ENCODE measurements around the gene CDKAL1. TPM values are rescaled to one million over a fixed set of nuclear protein-coding genes. Genes with fewer than 3 reads are reported as not detected.

Gene CDKAL1
- total RNA-seq, 2 donors from 2014 or later, result 23.5 to 26.4 TPM

DNA sequence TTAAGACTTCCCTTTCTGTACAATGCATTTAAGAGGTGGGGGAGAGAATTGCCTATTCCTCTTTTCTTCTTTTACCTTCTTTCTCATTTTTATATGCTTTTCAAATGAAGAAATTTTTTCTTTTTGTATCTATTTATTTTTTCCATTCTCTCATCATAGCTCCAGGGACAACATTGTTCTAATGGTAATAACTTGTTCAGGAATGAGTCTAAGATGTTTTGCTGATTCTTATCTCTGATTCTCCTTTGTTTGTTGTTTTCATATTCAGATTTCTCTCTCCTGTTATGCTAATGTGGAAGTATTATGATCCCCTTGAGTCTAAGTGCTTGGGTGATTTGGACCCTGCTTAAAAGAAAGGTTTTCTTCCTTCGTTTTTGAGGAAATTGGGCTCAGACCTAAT is 451.6 kb downstream of the CDKAL1 start:
- no peak overlapping the region for H3K4me3 ChIP-seq (ENCODE audit: low read length)
- Mint-ChIP-seq H3K36me3 (ENCODE audit: low read depth) (peaks cover 13% of the 10 kb centered on the region), H3K9me3 (peaks cover 17% of the 10 kb centered on the region), H3K27ac (no peak overlapping the region), H3K4me1 (no peaks in the 10 kb centered on the region), H3K27me3 (ENCODE audit: insufficient read depth) (no peaks in the 10 kb centered on the region), H3K4me3 (no peak overlapping the region)
- no peaks in the 10 kb centered on the region for H3K4me1 ChIP-seq (ENCODE audit: control insufficient read depth, insufficient read depth, low read length)
- 86% methylated on average over 1 of the region's 1 CpG; no CpG with 5 or more reads in 1 of the 2 experiments for WGBS, 2 experiments (ENCODE audit: insufficient coverage in 1 of 2, insufficient read length in 1 of 2)
- H3K36me3 ChIP-seq (ENCODE audit: control insufficient read depth, insufficient read depth, low read length), result no peaks in the 10 kb centered on the region
- no peaks in the 10 kb centered on the region for H3K27me3 ChIP-seq (ENCODE audit: control insufficient read depth, insufficient read depth, low read length, poor library complexity, severe bottlenecking)
- TF ChIP-seq, protein P1, sequence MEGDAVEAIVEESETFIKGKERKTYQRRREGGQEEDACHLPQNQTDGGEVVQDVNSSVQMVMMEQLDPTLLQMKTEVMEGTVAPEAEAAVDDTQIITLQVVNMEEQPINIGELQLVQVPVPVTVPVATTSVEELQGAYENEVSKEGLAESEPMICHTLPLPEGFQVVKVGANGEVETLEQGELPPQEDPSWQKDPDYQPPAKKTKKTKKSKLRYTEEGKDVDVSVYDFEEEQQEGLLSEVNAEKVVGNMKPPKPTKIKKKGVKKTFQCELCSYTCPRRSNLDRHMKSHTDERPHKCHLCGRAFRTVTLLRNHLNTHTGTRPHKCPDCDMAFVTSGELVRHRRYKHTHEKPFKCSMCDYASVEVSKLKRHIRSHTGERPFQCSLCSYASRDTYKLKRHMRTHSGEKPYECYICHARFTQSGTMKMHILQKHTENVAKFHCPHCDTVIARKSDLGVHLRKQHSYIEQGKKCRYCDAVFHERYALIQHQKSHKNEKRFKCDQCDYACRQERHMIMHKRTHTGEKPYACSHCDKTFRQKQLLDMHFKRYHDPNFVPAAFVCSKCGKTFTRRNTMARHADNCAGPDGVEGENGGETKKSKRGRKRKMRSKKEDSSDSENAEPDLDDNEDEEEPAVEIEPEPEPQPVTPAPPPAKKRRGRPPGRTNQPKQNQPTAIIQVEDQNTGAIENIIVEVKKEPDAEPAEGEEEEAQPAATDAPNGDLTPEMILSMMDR (conservative IDR thresholded peaks at IDR 0.05), result no peak
- no peak overlapping the region for H3K27ac ChIP-seq (ENCODE audit: low read depth, low read length)
- peaks cover 18% of the 10 kb centered on the region for H3K9me3 ChIP-seq (ENCODE audit: control insufficient read depth, low read length)
- H3K9ac ChIP-seq (ENCODE audit: extremely low read depth, low read length, poor library complexity, severe bottlenecking), result no peak overlapping the region
- DNase-seq, result no peak

DNA sequence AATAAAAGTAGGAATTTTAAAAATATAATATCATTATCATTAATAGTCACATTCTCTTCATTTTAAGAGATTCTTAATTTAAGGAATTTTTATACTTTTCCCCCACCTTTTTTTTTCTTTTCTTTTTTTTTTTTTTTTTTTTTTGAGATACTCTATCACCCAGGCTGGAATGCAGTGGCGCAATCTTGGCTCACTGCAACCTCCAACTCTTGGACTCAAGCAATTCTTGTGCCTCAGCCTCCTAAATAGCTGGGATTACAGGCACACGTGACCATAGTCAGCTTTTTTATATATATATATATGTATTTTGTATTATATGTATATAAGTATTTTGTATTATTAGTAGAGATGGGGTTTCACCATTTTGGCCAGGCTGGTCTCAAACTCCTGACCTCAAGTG is 457.7 kb downstream of the CDKAL1 start:
- H3K36me3 ChIP-seq (ENCODE audit: control insufficient read depth, insufficient read depth, low read length), result no peaks in the 10 kb centered on the region
- no peak overlapping the region for H3K27ac Mint-ChIP-seq
- H3K4me1 ChIP-seq (ENCODE audit: control insufficient read depth, insufficient read depth, low read length), result no peaks in the 10 kb centered on the region
- H3K9ac ChIP-seq (ENCODE audit: extremely low read depth, low read length, poor library complexity, severe bottlenecking), result no peak overlapping the region
- WGBS, 2 experiments (ENCODE audit: insufficient coverage in 1 of 2, insufficient read length in 1 of 2), result 100% methylated on average over 2 of the region's 2 CpGs; no CpG with 5 or more reads in 1 of the 2 experiments
- TF ChIP-seq, protein P1 (conservative IDR thresholded peaks at IDR 0.05), result no peak
- no peak for DNase-seq
- H3K27me3 Mint-ChIP-seq (ENCODE audit: insufficient read depth), result no peaks in the 10 kb centered on the region
- H3K4me1 Mint-ChIP-seq, result no peaks in the 10 kb centered on the region
- H3K4me3 Mint-ChIP-seq, result no peak overlapping the region
- peaks cover 14% of the 10 kb centered on the region for H3K36me3 Mint-ChIP-seq (ENCODE audit: low read depth)
- H3K4me3 ChIP-seq (ENCODE audit: low read length), result no peak overlapping the region
- peaks cover 9% of the 10 kb centered on the region for H3K9me3 ChIP-seq (ENCODE audit: control insufficient read depth, low read length)
- no peak overlapping the region for H3K27ac ChIP-seq (ENCODE audit: low read depth, low read length)
- peaks cover 2% of the 10 kb centered on the region for H3K9me3 Mint-ChIP-seq
- H3K27me3 ChIP-seq (ENCODE audit: control insufficient read depth, insufficient read depth, low read length, poor library complexity, severe bottlenecking), result no peaks in the 10 kb centered on the region

DNA sequence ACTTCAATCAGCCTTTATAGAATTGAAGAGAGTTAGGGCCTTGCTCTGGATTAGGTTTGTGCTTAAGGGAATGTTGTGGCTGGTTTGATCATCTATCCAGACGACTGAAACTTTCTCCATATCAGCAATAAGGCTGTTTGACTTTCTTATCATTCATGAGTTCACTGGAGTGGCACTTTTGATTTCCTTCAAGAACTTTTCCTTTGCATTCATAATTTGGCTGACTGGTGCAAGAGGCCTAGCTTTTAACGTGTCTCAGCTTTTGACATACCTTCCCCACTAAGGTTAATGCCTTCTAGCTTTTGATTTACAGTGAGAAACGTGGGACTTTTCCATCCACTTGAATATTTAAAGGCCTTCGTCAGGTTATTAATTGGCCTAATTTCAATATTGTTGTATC is 461.8 kb downstream of the CDKAL1 start:
- Histone ChIP-seq H3K4me3 (ENCODE audit: low read length) (no peak overlapping the region), H3K27me3 (ENCODE audit: control insufficient read depth, insufficient read depth, low read length, poor library complexity, severe bottlenecking) (no peaks in the 10 kb centered on the region), H3K9ac (ENCODE audit: extremely low read depth, low read length, poor library complexity, severe bottlenecking) (no peak overlapping the region), H3K27ac (ENCODE audit: low read depth, low read length) (no peak overlapping the region), H3K36me3 (ENCODE audit: control insufficient read depth, insufficient read depth, low read length) (peaks cover 6% of the 10 kb centered on the region), H3K4me1 (ENCODE audit: control insufficient read depth, insufficient read depth, low read length) (no peaks in the 10 kb centered on the region), H3K9me3 (ENCODE audit: control insufficient read depth, low read length) (peaks cover 9% of the 10 kb centered on the region)
- no peak for DNase-seq
- Mint-ChIP-seq H3K9me3 (peaks cover 2% of the 10 kb centered on the region), H3K27ac (no peak overlapping the region), H3K4me3 (no peak overlapping the region), H3K4me1 (peaks cover 3% of the 10 kb centered on the region), H3K36me3 (ENCODE audit: low read depth) (peaks cover 16% of the 10 kb centered on the region), H3K27me3 (ENCODE audit: insufficient read depth) (no peaks in the 10 kb centered on the region)
- TF ChIP-seq, protein P1 (conservative IDR thresholded peaks at IDR 0.05), result no peak
- WGBS, 2 experiments (ENCODE audit: insufficient coverage in 1 of 2, insufficient read length in 1 of 2), result 93 to 95% methylated on average over 3 to 4 of the region's 4 CpGs

Measured in endodermal cell (in vitro differentiated cells).